ENCODE measurements around the gene PCGF5. TPM values are rescaled to one million over a fixed set of nuclear protein-coding genes. Genes with fewer than 3 reads are reported as not detected.

Gene PCGF5
- total and polyA plus RNA-seq, 10 of the 15 experiments (the other 5 are each of a cell fraction or from before 2014, with no cell fraction given): 33.2 to 79.7 (median 50.7) TPM

GRCh38 chr10:91229683-91230082 is 9.2 kb downstream of the PCGF5 start:
- intact Hi-C loops (cut with micrococcal nuclease; ENCODE audit: unreplicated experiment): no loop called here
- in situ Hi-C loops (cut with MboI): no loop called here
- RAD21 ChIA-PET (ENCODE audit: unreplicated experiment): interaction anchor here (1.1 to 4.9 kb wide), 4 partner anchors 21 to 318 kb away, joined by 3 to 30 read pairs (median 4); no protein-coding TSS in a partner anchor

More at GRCh38 chr10:91229683-91230082, 9.2 kb downstream of the PCGF5 start:
- Histone ChIP-seq H3K79me2 (ENCODE audit: control insufficient read depth, insufficient read depth, low read length) (peaks cover 47% of the 10 kb centered on the region), H2AFZ (ENCODE audit: control insufficient read depth, low read depth, low read length) (no peak overlapping the region), H3K27ac (ENCODE audit: control insufficient read depth, insufficient read depth) (no peak overlapping the region), H3K9me3 (replicated peaks; ENCODE audit: control insufficient read depth, insufficient read depth, low read length) (no peaks in the 10 kb centered on the region; the same call in 2 of the 3 replicates), H3K27me3 (replicated peaks in 1 of 2; ENCODE audit: control insufficient read depth in 2 of 2, insufficient read depth in 2 of 2, low read length in 1 of 2) (no peaks in the 10 kb centered on the region), H3K9ac (ENCODE audit: control insufficient read depth, insufficient read depth, low read length) (no peak overlapping the region), H3K36me3 (ENCODE audit: control insufficient read depth in 2 of 2, insufficient read depth in 2 of 2, low read length in 1 of 2) (peaks cover 0 to 5% of the 10 kb centered on the region in 2 experiments; a peak in 2 of 4 replicates), H3K4me3 (no peak overlapping the region), H4K20me1 (ENCODE audit: control insufficient read depth, insufficient read depth) (no peaks in the 10 kb centered on the region), H3K4me2 (ENCODE audit: control insufficient read depth, insufficient read depth) (no peak overlapping the region), H3K4me1 (ENCODE audit: control insufficient read depth, insufficient read depth, low read length) (peaks cover 5% of the 10 kb centered on the region; the same call in 1 of the 2 replicates)
- 0% methylated on average over 1 of the region's 1 CpG for whole genome bisulfite sequencing (ENCODE audit: insufficient coverage, insufficient replicate concordance, low lambda C conversion rate, missing lambda C conversion rate)
- ChIA-PET SMC1A (ENCODE audit: uncharacterized antibody, unreplicated experiment) (interaction anchor here (1.2 to 7.1 kb wide), 5 partner anchors 10 to 223 kb away, joined by 3 to 56 read pairs (median 37); no protein-coding TSS in a partner anchor), CTCF (interaction anchor here (0.8 to 2.3 kb wide), 4 partner anchors 9 to 141 kb away, joined by 3 to 8 read pairs (median 3); no protein-coding TSS in a partner anchor), POLR2A (no interaction called here)
- ATAC-seq (no peak), DNase-seq (ENCODE audit: low read depth, low spot score) (no peak), FAIRE-seq (no peak)
- no TSS peak for BruUV-seq (replicated peaks)
- no peak for TF ChIP-seq E2F8 (IDR thresholded peaks at IDR 0.05; ENCODE audit: low read depth, partially characterized antibody)
- TF ChIP-seq TAF1 (IDR thresholded peaks at IDR 0.05; ENCODE audit: borderline replicate concordance, low read depth, low read length): no peak
- TF ChIP-seq CHD4 (IDR thresholded peaks at IDR 0.05): no peak
- TF ChIP-seq SMAD5 (IDR thresholded peaks at IDR 0.05; ENCODE audit: low read depth): no peak
- no peak for TF ChIP-seq CREM (IDR thresholded peaks at IDR 0.05; ENCODE audit: low read depth)
- TF ChIP-seq CHD2 (IDR thresholded peaks at IDR 0.05; ENCODE audit: borderline replicate concordance, low read depth, low read length): no peak
- TF ChIP-seq EP300 (IDR thresholded peaks at IDR 0.05; ENCODE audit: borderline replicate concordance in 1 of 2, control insufficient read depth in 1 of 2, low read depth in 2 of 2, low read length in 2 of 2): no peak
- TF ChIP-seq ZNF687 (IDR thresholded peaks at IDR 0.05): no peak
- TF ChIP-seq POLR2AphosphoS2 (IDR thresholded peaks at IDR 0.05; ENCODE audit: low read depth, low read length): no peak
- TF ChIP-seq MEF2B (IDR thresholded peaks at IDR 0.05; ENCODE audit: partially characterized antibody, poor library complexity, severe bottlenecking): no peak
- TF ChIP-seq NR2C1 (IDR thresholded peaks at IDR 0.05): no peak
- no peak for TF ChIP-seq HDAC2 (IDR thresholded peaks at IDR 0.05)
- TF ChIP-seq RAD51 (IDR thresholded peaks at IDR 0.05): no peak
- no peak for TF ChIP-seq ESRRA (IDR thresholded peaks at IDR 0.05; ENCODE audit: low read length)

Data from GM12878 (cell line).